RPMI8226 (cell line): ENCODE measurements around the gene SPOCK1.

ENCODE experiments used
- DNase-seq: peaks from one replicate; pipeline ENCODE4 v3.0.0-alpha.2; 2015

The SPOCK1 gene

GRCh38 chr5:137040641-137041340 is 458.3 kb downstream of the SPOCK1 start:
- no peak for DNase-seq

DNA sequence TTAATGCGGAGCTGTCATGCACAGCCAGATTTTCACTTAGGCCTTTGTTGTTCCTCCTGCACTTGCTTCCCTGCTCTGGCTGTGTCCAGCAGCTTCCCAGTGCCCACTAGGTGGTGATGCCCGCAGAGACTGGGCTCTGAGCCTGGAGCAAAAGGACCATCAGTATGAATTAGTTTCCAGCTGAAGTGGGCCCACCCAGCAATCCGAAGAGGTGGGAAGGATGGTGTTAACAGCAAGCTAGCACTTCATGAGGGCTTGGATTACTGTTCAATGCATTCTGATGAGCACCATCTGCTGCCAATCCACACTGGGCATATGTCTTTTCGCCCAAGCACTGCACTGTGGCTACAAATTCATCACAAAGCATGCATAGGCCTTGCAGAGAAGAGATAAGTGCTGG is 459.1 kb downstream of the SPOCK1 start:
- no peak for DNase-seq

DNA sequence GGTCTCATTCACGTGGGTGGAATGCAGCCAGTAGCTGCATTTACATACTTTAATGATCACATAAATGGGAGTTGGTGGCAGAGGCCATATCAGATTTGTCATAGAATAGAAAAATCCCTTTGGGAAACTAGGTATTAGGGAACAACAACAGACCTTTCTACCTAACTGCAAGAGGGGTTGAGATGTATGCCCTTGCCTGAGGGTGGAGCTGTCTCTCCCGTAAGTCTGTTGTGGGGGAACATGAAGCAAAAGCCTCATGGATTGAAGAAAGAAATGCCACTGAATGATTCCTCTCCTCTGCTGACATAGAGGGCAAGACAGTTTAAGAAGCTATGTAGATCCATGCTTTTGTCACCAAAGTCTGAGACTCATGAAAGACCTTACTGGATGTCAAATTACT is 461.3 kb downstream of the SPOCK1 start:
- DNase-seq = no peak

GRCh38 chr5:137036640-137037039 is 462.5 kb downstream of the SPOCK1 start:
- no peak for DNase-seq

- DNase-seq = no peak
Measured at GRCh38 chr5:137035480-137035878, 463.6 kb downstream of the SPOCK1 start.

DNA sequence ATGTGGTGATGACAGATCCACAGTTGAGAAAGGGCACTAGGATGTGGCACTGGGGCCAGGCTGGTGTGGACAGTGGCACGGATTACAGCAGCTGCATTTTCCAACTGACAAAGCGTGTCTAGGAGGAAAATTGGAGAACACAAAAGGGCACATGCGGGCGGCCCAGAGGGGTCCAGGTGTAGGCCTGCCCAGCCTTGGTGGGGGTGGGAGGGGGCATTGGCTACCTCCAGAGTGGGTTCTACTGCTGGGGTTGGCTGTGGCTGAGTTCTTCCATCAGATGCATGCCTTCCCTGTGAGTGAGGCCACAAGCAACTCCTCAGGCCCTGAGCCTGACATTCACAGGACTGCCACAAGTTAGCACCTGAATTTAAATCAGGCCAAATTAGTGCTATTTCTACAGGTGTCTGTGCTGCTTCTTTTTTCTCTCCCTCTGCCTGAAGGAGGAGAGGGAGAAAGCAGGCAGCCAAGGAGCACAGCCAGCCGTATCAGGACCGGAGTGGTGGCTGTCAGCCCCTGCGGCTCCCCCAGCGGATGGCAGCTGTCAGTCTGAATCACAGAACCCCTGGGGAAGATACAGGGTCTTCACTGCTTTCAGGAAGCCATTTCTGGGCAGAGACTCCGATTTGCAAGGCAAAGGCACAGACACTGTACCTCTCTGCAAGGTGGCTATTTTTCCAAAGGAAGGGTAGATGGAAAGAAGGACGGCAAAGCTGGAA is 464.2 kb downstream of the SPOCK1 start:
- DNase-seq = no peak

DNA sequence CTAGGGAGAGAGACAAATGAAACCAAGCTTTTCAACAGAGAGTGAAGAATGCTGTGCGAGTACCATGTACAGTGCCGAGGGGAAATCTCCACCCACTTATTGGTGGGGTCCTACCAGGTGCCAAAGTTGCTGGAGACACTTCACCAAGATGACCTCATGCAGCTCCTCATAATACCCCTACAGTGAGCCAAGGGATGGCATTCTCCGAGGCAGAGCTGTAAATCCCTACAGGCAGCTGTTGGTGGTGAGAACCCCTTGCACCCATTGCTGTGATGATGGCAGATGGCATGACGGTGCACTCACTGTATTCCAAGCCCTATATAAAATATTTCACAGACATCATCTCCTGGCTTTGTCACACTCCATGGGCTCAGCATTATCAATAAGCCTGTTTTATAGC is 464.9 kb downstream of the SPOCK1 start:
- no peak for DNase-seq

DNA sequence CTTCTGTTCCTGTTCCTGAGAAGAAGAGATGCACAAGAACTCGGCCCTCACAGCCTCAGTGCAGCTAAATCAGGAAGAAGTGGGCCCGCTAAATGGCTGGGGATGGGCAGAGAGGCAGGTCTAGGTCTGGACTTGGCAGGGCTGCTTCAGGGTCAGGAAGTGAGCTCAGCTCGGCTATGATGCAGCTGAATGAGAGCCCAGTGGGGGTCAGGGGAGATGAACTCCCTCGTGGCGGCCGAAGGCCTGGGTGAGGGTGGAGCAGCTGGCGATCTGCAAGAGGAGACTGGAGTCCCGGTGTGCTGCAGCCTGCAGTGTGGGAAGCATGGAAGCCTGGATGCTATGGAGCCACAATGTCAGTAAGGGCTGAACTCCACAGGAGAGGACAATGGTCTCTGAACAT is 466.2 kb downstream of the SPOCK1 start:
- DNase-seq = no peak

DNA sequence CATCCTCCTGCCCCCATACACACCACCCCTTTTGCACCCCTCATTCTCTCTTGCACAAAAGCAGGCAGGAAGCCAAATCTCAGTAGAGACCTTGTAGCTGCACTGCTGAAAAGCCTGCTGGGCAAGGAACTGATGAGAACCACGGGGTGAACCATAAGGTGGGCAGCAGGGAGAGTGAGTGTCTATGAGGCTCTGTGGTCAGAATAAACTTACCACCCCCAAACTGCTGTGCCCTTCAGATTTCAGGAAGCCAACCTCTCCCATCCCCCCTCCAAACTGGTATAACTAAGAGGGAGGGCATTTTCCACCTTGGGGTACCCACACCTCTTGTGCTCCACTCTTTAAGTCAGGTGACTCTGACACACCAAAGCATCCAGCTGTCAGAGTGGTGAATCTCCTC is 471.4 kb downstream of the SPOCK1 start:
- DNase-seq = no peak

GRCh38 chr5:137026296-137026695 is 472.8 kb downstream of the SPOCK1 start:
- no peak for DNase-seq

GRCh38 chr5:137024044-137024443 is 475.1 kb downstream of the SPOCK1 start:
- no peak for DNase-seq

DNA sequence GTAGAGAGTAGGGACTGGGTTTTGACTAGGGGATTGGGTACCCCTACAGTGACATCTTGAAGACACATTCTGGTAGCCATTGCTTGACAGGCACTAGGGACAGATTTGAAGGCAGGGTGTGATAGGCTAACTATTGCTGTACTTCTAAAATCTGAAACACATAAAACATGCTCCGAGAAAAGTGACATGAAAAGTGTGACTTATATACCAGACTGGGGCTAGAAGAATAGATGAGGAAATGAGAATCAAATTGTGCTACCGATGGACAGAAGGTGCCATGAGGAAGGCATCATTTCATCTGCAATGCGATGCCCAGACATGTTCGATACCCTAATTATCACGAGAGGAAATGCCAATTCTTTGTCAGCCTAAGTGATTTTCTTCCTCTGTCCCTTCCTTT is 475.8 kb downstream of the SPOCK1 start:
- DNase-seq = no peak

GRCh38 chr5:137022725-137023124 is 476.4 kb downstream of the SPOCK1 start:
- DNase-seq = no peak

GRCh38 chr5:137022043-137022442 is 477.1 kb downstream of the SPOCK1 start:
- no peak for DNase-seq

GRCh38 chr5:137019229-137019628 is 479.9 kb downstream of the SPOCK1 start:
- no peak for DNase-seq

- DNase-seq = no peak
Measured at GRCh38 chr5:137016783-137017324, 482.3 kb downstream of the SPOCK1 start.

- no peak for DNase-seq
Measured at GRCh38 chr5:137015540-137016116, 483.5 kb downstream of the SPOCK1 start.

DNA sequence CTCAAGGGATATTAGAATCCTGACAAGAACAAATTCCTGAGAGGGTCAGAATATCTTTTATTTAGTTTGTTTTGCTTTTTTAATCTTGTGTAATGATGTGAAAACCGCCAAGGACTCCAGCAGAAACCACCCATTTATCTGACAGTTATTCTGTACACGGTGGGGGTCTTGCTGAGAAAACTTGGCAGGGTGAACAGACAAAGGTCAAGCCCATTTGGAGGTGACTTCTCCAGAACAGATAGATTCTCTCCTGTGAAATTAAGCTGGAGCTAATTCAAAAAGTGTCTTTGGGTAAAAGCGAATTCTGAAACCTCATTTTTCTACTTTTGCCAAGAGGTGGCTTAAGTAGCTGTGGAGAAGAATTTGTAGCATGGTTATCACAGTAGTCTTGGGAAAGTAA is 484.4 kb downstream of the SPOCK1 start:
- DNase-seq = no peak

GRCh38 chr5:137010226-137010625 is 488.9 kb downstream of the SPOCK1 start:
- no peak for DNase-seq

- DNase-seq = no peak
Measured at GRCh38 chr5:137004279-137004678, 494.8 kb downstream of the SPOCK1 start.

DNA sequence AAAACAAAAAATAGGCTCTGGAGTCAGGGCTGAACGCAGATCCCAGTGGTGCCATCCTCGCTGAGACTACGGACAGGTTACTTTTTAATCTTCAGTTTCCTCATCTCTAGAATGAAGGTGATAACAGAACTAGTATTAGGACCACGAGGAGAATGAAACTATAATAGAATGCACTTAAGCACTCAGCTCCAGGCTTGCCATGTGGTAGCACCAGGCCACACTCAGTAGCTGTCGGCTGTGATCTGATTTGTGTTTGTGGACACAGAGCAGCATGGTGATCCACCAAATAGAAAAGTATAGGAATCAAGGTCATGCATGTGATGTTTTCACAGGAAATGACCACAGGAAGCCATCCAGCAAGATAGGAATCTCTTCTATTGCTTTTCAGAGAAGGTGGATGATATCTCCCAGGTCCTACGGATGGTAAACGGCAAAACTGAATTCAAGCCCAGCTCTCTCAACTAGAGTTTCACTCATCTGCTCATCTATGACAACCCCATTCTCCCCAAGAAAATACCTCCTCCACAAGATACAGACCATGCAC is 498.0 kb downstream of the SPOCK1 start:
- DNase-seq = no peak

DNA sequence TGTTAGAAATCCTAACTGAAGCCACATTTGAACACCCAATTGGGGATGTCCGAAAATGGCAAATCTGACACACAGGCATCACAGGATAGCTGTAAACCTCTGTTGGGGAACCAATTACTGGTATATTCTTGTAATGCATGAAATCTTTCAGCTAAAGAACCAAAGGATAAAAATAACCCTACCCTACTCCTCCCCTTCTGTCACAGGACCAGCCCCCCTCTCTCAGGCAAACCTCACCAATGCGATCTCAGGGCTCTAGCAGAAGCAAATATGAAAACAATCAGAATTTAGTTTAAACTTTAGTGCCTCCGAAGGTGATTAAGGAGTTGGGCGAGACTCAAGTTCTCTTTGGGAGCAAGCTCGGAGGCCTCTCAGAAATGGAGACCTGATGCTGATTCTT is 499.3 kb downstream of the SPOCK1 start:
- no peak for DNase-seq

DNA sequence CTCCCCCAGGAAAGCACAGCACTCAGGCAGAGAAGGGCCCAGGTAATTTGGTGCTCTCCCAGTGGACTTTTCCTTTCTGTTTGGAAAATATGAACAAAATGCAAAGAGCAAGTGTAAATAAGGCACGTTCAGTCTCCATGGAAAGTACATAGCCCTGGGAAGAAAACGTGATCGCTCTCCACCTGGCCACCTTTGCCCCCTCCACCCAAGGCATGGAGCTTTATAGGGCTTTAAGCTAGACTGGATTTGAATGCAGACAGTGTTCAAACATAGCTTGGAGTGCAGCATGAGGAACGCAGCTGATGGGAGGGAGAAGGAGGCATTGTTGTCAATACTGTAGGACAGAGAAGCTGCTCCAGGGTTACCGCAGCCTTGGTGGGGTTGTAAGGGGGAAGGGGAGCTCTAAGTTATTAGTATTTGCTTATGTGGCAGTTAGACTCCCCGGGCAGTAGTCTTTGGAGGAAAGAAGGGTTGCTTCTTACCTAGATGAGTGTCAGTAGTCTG is 500.2 kb downstream of the SPOCK1 start:
- no peak for DNase-seq

GRCh38 chr5:136994154-136994553 is 505.0 kb downstream of the SPOCK1 start:
- no peak for DNase-seq
